WTC11 (cell line): ENCODE measurements around the gene CPOX. TPM values are rescaled to one million over a fixed set of nuclear protein-coding genes. Genes with fewer than 3 reads are reported as not detected.

ENCODE experiments used
- ATAC-seq: fragments of 200-7000 bp; cut with Tn5 transposase; 2 replicates; pipeline ENCODE4 v1.10.0; 2021; ENCODE audit warnings: mild to moderate bottlenecking, moderate library complexity
- CTCF ChIA-PET: fragments of 300-600 bp; sonication (Branson Sonifier 250); formaldehyde crosslinking; loops from one replicate; lab custom pipeline; 2021; ENCODE audit warnings: antibody characterized with exemption; lab: Charles Lee
- POLR2A ChIA-PET: fragments of 350-600 bp; sonication (Branson Sonifier 250); formaldehyde crosslinking; loops from one replicate; lab custom pipeline; 2021; ENCODE audit warnings: antibody characterized with exemption; lab: Charles Lee
- DNase-seq: peaks from one replicate; pipeline ENCODE4 v3.0.0; 2021; ENCODE audit warnings: low spot score
- H3K27ac Mint-ChIP-seq: 2 replicates; pipeline ENCODE4 v1.8.0; 2021; ENCODE audit warnings: mixed read lengths
- H3K27me3 Mint-ChIP-seq: 2 replicates; pipeline ENCODE4 v1.8.0; 2021; ENCODE audit warnings: low read depth, mild to moderate bottlenecking, moderate library complexity, mixed read lengths
- H3K36me3 Mint-ChIP-seq: 2 replicates; pipeline ENCODE4 v1.8.0; 2021; ENCODE audit warnings: mixed read lengths
- H3K4me1 Mint-ChIP-seq: 2 replicates; pipeline ENCODE4 v1.8.0; 2022; ENCODE audit warnings: mixed read lengths
- H3K4me3 Mint-ChIP-seq: 2 replicates; pipeline ENCODE4 v1.8.0; 2021; ENCODE audit warnings: mild to moderate bottlenecking, moderate library complexity, mixed read lengths
- H3K9me3 Mint-ChIP-seq: 2 replicates; pipeline ENCODE4 v1.8.0; 2021; ENCODE audit warnings: mixed read lengths
- AFF4 ChIP-seq: sonication (generic); formaldehyde crosslinking; IDR thresholded peaks from 2 replicates; pipeline ENCODE4 v1.8.1; 2023; ENCODE audit warnings: mild to moderate bottlenecking, missing genetic modification reagents, borderline replicate concordance
- CBFB ChIP-seq: sonication (generic); formaldehyde crosslinking; IDR thresholded peaks from 2 replicates; pipeline ENCODE4 v1.8.1; 2022; ENCODE audit warnings: mild to moderate bottlenecking, low read depth, missing genetic modification reagents
- ELF4 ChIP-seq: sonication (generic); formaldehyde crosslinking; IDR thresholded peaks from 2 replicates; pipeline ENCODE4 v1.8.1; 2022; ENCODE audit warnings: low read depth, mild to moderate bottlenecking, moderate library complexity, missing genetic modification reagents
- EMX1 ChIP-seq: fragments of 250-450 bp; sonication (Bioruptor Pico); IDR thresholded peaks from 2 replicates; pipeline ENCODE4 v1.8.0; 2021; ENCODE audit warnings: mild to moderate bottlenecking
- GABPB1 ChIP-seq: sonication (generic); formaldehyde crosslinking; IDR thresholded peaks from 2 replicates; pipeline ENCODE4 v1.8.1; 2023; ENCODE audit warnings: mild to moderate bottlenecking, missing genetic modification reagents
- HMGXB4 ChIP-seq: sonication (generic); formaldehyde crosslinking; IDR thresholded peaks from 2 replicates; pipeline ENCODE4 v1.8.1; 2023; ENCODE audit warnings: mild to moderate bottlenecking, moderate library complexity, missing genetic modification reagents
- IRF1 ChIP-seq: sonication (generic); formaldehyde crosslinking; IDR thresholded peaks from 2 replicates; pipeline ENCODE4 v1.8.0; 2023; ENCODE audit warnings: missing genetic modification reagents
- JAZF1 ChIP-seq: fragments of 250-450 bp; sonication (Bioruptor Pico); IDR thresholded peaks from 2 replicates; pipeline ENCODE4 v1.9.0; 2021; ENCODE audit warnings: moderate library complexity, mild to moderate bottlenecking, inconsistent platforms
- JUN ChIP-seq: sonication (generic); formaldehyde crosslinking; IDR thresholded peaks from 2 replicates; pipeline ENCODE4 v1.8.0; 2023; ENCODE audit warnings: mild to moderate bottlenecking, missing genetic modification reagents
- MXD4 ChIP-seq: fragments of 250-450 bp; sonication (Bioruptor Pico); IDR thresholded peaks from 2 replicates; pipeline ENCODE4 v1.8.0; 2021; ENCODE audit warnings: mild to moderate bottlenecking, moderate library complexity, borderline replicate concordance
- NFATC4 ChIP-seq: fragments of 250-450 bp; sonication (Bioruptor Pico); IDR thresholded peaks from 2 replicates; pipeline ENCODE4 v1.9.0; 2021; ENCODE audit warnings: mild to moderate bottlenecking
- NFE2L1 ChIP-seq: sonication (generic); formaldehyde crosslinking; IDR thresholded peaks from 2 replicates; pipeline ENCODE4 v1.8.1; 2023; ENCODE audit warnings: missing genetic modification reagents
- NFYB ChIP-seq: sonication (generic); formaldehyde crosslinking; conservative IDR thresholded peaks from 2 replicates; pipeline ENCODE4 v1.8.0; 2022; ENCODE audit warnings: low read depth, missing genetic modification reagents
- SP1 ChIP-seq: sonication (generic); formaldehyde crosslinking; conservative IDR thresholded peaks from 2 replicates; pipeline ENCODE4 v1.8.1; 2022; ENCODE audit warnings: missing genetic modification reagents
- USF1 ChIP-seq: sonication (generic); formaldehyde crosslinking; IDR thresholded peaks from 2 replicates; pipeline ENCODE4 v1.8.0; 2022; ENCODE audit warnings: mild to moderate bottlenecking, missing genetic modification reagents
- ZBTB21 ChIP-seq: sonication (generic); formaldehyde crosslinking; IDR thresholded peaks from 2 replicates; pipeline ENCODE4 v1.8.1; 2023; ENCODE audit warnings: mild to moderate bottlenecking, missing genetic modification reagents, borderline replicate concordance
- ZNF263 ChIP-seq: sonication (generic); formaldehyde crosslinking; IDR thresholded peaks from 2 replicates; pipeline ENCODE4 v1.8.1; 2022; ENCODE audit warnings: low read depth, mild to moderate bottlenecking, moderate library complexity, missing genetic modification reagents
- ZNF671 ChIP-seq: fragments of 250-450 bp; sonication (Bioruptor Pico); IDR thresholded peaks from 2 replicates; pipeline ENCODE4 v1.8.0; 2021; ENCODE audit warnings: mild to moderate bottlenecking
- total RNA-seq: library from RNA; stranded (reverse); gene quantifications from 3 replicates; pipeline ENCODE4 v1.2.3, GENCODE V29; 2021

Gene CPOX
- total RNA-seq, 1 experiment from 2014 or later: 33.4 TPM

GRCh38 chr3:98550833-98551232, 42.6 kb downstream of the CPOX start:
- ATAC-seq (no peak), DNase-seq (no peak)
- Mint-ChIP-seq H3K27ac (no peak overlapping the region), H3K27me3 (no peaks in the 10 kb centered on the region), H3K36me3 (no peaks in the 10 kb centered on the region), H3K4me1 (peaks cover 5% of the 10 kb centered on the region; the same call in 1 of the 2 replicates), H3K9me3 (no peaks in the 10 kb centered on the region), H3K4me3 (no peak overlapping the region)
- ChIA-PET POLR2A (no interaction called here), CTCF (no interaction called here)
- TF ChIP-seq HMGXB4: no peak
- TF ChIP-seq AFF4 (CRISPR knock-in tag): no peak
- TF ChIP-seq JUN (CRISPR knock-in tag): no peak
- TF ChIP-seq EMX1: no peak
- TF ChIP-seq NFATC4 (CRISPR knock-in tag): no peak

- Mint-ChIP-seq H3K36me3 (no peaks in the 10 kb centered on the region), H3K9me3 (no peaks in the 10 kb centered on the region), H3K4me1 (peaks cover 5% of the 10 kb centered on the region; the same call in 1 of the 2 replicates), H3K27ac (no peak overlapping the region), H3K4me3 (no peak overlapping the region), H3K27me3 (no peaks in the 10 kb centered on the region)
- ChIA-PET POLR2A (no interaction called here), CTCF (no interaction called here)
- ATAC-seq: no peak
- DNase-seq: no peak
- TF ChIP-seq ZNF263 (no peak), NFYB (CRISPR knock-in tag) (no peak), SP1 (CRISPR knock-in tag) (no peak), JAZF1 (no peak), ZNF671 (CRISPR knock-in tag) (no peak), NFE2L1 (CRISPR knock-in tag) (no peak)
Measured at GRCh38 chr3:98548544-98548943, 44.9 kb downstream of the CPOX start.

GRCh38 chr3:98545940-98546339, 47.5 kb downstream of the CPOX start:
- ATAC-seq (no peak), DNase-seq (no peak)
- Mint-ChIP-seq H3K27ac (no peak overlapping the region; the same call in 1 of the 2 replicates), H3K27me3 (no peaks in the 10 kb centered on the region), H3K9me3 (peaks cover 3% of the 10 kb centered on the region; the same call in 1 of the 2 replicates), H3K4me3 (no peak overlapping the region), H3K4me1 (peaks cover 7% of the 10 kb centered on the region; the same call in 1 of the 2 replicates), H3K36me3 (no peaks in the 10 kb centered on the region)
- ChIA-PET CTCF (no interaction called here), POLR2A (no interaction called here)
- TF ChIP-seq USF1 (CRISPR knock-in tag): no peak
- TF ChIP-seq IRF1 (CRISPR knock-in tag): no peak
- no peak for TF ChIP-seq CBFB (CRISPR knock-in tag)
- TF ChIP-seq ELF4: no peak
- TF ChIP-seq GABPB1 (CRISPR knock-in tag): no peak
- no peak for TF ChIP-seq ZBTB21
- TF ChIP-seq NFYB (CRISPR knock-in tag): no peak
- no peak for TF ChIP-seq AFF4 (CRISPR knock-in tag)
- no peak for TF ChIP-seq MXD4 (CRISPR knock-in tag)
